ENCODE measurements around the gene TSKS. TPM values are rescaled to one million over a fixed set of nuclear protein-coding genes. Genes with fewer than 3 reads are reported as not detected.

TSKS gene, protein sequence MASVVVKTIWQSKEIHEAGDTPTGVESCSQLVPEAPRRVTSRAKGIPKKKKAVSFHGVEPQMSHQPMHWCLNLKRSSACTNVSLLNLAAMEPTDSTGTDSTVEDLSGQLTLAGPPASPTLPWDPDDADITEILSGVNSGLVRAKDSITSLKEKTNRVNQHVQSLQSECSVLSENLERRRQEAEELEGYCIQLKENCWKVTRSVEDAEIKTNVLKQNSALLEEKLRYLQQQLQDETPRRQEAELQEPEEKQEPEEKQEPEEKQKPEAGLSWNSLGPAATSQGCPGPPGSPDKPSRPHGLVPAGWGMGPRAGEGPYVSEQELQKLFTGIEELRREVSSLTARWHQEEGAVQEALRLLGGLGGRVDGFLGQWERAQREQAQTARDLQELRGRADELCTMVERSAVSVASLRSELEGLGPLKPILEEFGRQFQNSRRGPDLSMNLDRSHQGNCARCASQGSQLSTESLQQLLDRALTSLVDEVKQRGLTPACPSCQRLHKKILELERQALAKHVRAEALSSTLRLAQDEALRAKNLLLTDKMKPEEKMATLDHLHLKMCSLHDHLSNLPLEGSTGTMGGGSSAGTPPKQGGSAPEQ
- polyA plus RNA-seq: not detected in 2 replicates

GRCh38 chr19:49763230-49763629, at the start of gene TSKS:
TSKS (minus strand) TSS chr19:49763306; CDS start chr19:49763247, 59 bp downstream.

DNA sequence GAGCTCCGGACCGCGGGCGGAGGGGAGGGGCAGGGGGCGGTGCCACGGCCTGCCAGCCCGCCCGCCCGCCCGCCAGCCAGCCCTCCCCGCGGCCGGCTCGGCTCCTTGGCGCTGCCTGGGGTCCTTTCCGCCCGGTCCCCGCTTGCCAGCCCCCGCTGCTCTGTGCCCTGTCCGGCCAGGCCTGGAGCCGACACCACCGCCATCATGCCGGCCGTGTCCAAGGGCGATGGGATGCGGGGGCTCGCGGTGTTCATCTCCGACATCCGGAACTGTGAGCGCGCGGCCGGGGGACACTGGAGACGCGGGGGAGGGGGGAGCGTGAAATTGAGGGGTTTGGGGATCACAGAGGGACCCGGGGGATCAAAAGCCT, 3.8 kb upstream of the TSKS start, which contains the start of gene AP2A1:
Gene AP2A1 (plus strand): TSS at position 72 of the 370 bp plus-strand sequence. CDS start 133 bp downstream, at position 205.

DNA sequence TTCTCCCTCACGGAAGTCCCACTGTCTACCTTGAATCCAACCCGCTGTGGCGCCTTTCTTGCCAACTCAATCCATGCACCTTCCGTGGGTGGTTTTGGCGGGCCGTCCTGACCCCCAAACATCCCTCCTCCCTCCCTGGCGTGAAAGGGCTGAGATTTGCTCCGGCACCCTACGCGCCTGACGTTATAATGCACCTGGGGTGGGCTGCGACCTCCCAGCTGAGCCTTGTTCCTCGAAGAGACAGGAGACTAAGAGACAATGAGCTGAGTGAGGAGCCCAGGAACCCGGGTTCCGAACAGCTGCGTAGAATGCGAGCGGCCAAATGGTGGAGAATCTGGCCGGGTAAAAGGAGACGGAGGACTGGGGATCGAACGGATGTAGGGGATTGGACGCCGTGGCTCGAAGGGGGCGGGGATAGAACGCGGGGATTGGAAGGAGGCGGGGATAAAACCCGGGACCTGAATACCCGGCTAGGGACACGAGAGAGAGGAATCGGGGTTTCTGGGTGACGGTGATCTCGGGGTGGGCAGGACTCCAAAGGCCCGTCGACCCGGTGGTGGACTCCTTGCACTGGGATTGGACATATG, 72.4 kb downstream of the TSKS start, which contains the start of gene CPT1C:
Gene CPT1C (plus strand): TSS at position 461 of the 587 bp plus-strand sequence. CDS start 1,137 bp downstream, outside the sequence.

Other genes with a start within 250 kb of the TSKS start
- gene RCN3, start 235.3 kb downstream of the TSKS start, polyA plus RNA-seq: not detected in 2 replicates
- 15.2 and 19.1 TPM in 2 replicates for gene NOSIP, start 182.8 kb downstream of the TSKS start, polyA plus RNA-seq
- 0.17 TPM in 1 of 2 replicates, not detected in the other for gene PRRG2, start 182.0 kb downstream of the TSKS start, polyA plus RNA-seq
- gene PRR12, start 172.1 kb downstream of the TSKS start, polyA plus RNA-seq: 0.06 and 0.07 TPM in 2 replicates
- 2.0 and 3.0 TPM in 2 replicates for gene RRAS, start 123.2 kb downstream of the TSKS start, polyA plus RNA-seq
- 4.7 and 5.1 TPM in 2 replicates for gene SCAF1, start 121.1 kb downstream of the TSKS start, polyA plus RNA-seq
- gene IRF3, start 97.4 kb downstream of the TSKS start, polyA plus RNA-seq: 11.7 and 16.8 TPM in 2 replicates
- gene BCL2L12, start 97.4 kb downstream of the TSKS start, polyA plus RNA-seq: not detected in 2 replicates
- 11.1 and 12.9 TPM in 2 replicates for gene PRMT1, start 86.0 kb downstream of the TSKS start, polyA plus RNA-seq
- 0.71 and 1.7 TPM in 2 replicates for gene ADM5, start 73.7 kb downstream of the TSKS start, polyA plus RNA-seq
- gene CPT1C, start 72.2 kb downstream of the TSKS start, polyA plus RNA-seq: 90.8 and 125 TPM in 2 replicates
- gene AP2A1, start 3.7 kb upstream of the TSKS start, polyA plus RNA-seq: 8.3 and 8.6 TPM in 2 replicates
- gene FUZ, start 50.0 kb upstream of the TSKS start, polyA plus RNA-seq: 4.5 and 6.8 TPM in 2 replicates
- 9.5 and 19.7 TPM in 2 replicates for gene MED25, start 55.0 kb upstream of the TSKS start, polyA plus RNA-seq
- gene PTOV1, start 87.9 kb upstream of the TSKS start, polyA plus RNA-seq: 47.9 and 48.8 TPM in 2 replicates
- gene PNKP, start 104.3 kb upstream of the TSKS start, polyA plus RNA-seq: 5.1 and 13.1 TPM in 2 replicates
- gene AKT1S1, start 114.0 kb upstream of the TSKS start, polyA plus RNA-seq: 1.1 and 1.7 TPM in 2 replicates
- gene TBC1D17, start 114.4 kb upstream of the TSKS start, polyA plus RNA-seq: 1.2 and 1.4 TPM in 2 replicates
- not detected in 2 replicates for gene IL4I1, start 133.6 kb upstream of the TSKS start, polyA plus RNA-seq
- 0.49 and 0.73 TPM in 2 replicates for gene ATF5, start 165.9 kb upstream of the TSKS start, polyA plus RNA-seq
- gene NUP62, start 166.2 kb upstream of the TSKS start, polyA plus RNA-seq: 4.9 and 5.0 TPM in 2 replicates
- not detected in 2 replicates for gene SIGLEC11, start 197.9 kb upstream of the TSKS start, polyA plus RNA-seq